ENCODE results near the gene PPP1R1C. TPM values are rescaled to one million over a fixed set of nuclear protein-coding genes. Genes with fewer than 3 reads are reported as not detected.
"Not testable (repeated sequence)": the region's sequence is repeated elsewhere in the genome, so short reads cannot be mapped to it uniquely, and the experiment has no call there.

The PPP1R1C gene
- polyA plus RNA-seq, 1 donor from 2014 or later = not detected

DNA sequence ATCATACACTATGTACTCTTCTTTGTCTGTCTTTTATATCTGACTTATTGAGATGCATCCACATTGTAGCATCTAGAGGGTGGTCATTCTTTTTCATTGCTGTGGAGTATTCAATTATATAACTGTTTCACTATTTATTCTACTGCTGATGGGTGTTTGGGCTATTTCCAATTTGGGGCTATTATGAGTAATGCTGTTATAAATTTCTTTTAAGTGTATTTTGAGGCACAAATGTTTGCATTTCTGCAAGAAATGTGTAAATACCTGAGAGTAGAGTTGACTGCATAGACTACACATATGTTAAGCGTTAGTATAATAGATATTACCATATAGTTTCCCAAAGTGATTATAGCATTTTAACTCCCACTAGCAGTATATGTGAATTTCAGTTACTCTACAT is 26.9 kb upstream of the PPP1R1C start:
- no peaks in the 10 kb centered on the region for H3F3A ChIP-seq (ENCODE audit: insufficient read depth, low read length, poor library complexity, severe bottlenecking)
- H4K20me1 ChIP-seq (ENCODE audit: insufficient read depth) = no peaks in the 10 kb centered on the region
- H3K27ac ChIP-seq (ENCODE audit: low read length) = no peak overlapping the region
- no peaks in the 10 kb centered on the region for H3K36me3 ChIP-seq (ENCODE audit: insufficient read depth, low read length)
- H2AFZ ChIP-seq (ENCODE audit: low read depth, low read length) = no peak overlapping the region
- H3K4me3 ChIP-seq (ENCODE audit: low read length) = no peak overlapping the region
- H3K9ac ChIP-seq (ENCODE audit: low read length) = no peak overlapping the region
- H3K9me2 ChIP-seq (ENCODE audit: insufficient read depth, low read length) = no peaks in the 10 kb centered on the region
- no peak overlapping the region for H3K4me2 ChIP-seq (ENCODE audit: low read length)
- TF ChIP-seq EP300 (conservative IDR thresholded peaks at IDR 0.05; ENCODE audit: poor library complexity, severe bottlenecking) = no peak
- TF ChIP-seq TAF1 (IDR thresholded peaks at IDR 0.05; ENCODE audit: low read depth) = no peak
- TF ChIP-seq, protein P1, sequence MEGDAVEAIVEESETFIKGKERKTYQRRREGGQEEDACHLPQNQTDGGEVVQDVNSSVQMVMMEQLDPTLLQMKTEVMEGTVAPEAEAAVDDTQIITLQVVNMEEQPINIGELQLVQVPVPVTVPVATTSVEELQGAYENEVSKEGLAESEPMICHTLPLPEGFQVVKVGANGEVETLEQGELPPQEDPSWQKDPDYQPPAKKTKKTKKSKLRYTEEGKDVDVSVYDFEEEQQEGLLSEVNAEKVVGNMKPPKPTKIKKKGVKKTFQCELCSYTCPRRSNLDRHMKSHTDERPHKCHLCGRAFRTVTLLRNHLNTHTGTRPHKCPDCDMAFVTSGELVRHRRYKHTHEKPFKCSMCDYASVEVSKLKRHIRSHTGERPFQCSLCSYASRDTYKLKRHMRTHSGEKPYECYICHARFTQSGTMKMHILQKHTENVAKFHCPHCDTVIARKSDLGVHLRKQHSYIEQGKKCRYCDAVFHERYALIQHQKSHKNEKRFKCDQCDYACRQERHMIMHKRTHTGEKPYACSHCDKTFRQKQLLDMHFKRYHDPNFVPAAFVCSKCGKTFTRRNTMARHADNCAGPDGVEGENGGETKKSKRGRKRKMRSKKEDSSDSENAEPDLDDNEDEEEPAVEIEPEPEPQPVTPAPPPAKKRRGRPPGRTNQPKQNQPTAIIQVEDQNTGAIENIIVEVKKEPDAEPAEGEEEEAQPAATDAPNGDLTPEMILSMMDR (IDR thresholded peaks at IDR 0.05; ENCODE audit: poor library complexity, severe bottlenecking) = no peak
- no peak for TF ChIP-seq REST (IDR thresholded peaks at IDR 0.05; ENCODE audit: borderline replicate concordance)
- no peak for TF ChIP-seq MXI1 (conservative IDR thresholded peaks at IDR 0.05; ENCODE audit: poor library complexity, severe bottlenecking)
- no peak for TF ChIP-seq RAD21 (conservative IDR thresholded peaks at IDR 0.05)
- no peak for TF ChIP-seq POLR2AphosphoS5 (IDR thresholded peaks at IDR 0.05)
- TF ChIP-seq EZH2 (IDR thresholded peaks at IDR 0.05; ENCODE audit: borderline replicate concordance, insufficient read depth, low read length, poor library complexity, severe bottlenecking) = no peak
- no peaks in the 10 kb centered on the region for H3K79me2 ChIP-seq (replicated peaks; ENCODE audit: insufficient read depth, low read length)
- no peaks in the 10 kb centered on the region for H3K27me3 ChIP-seq (ENCODE audit: insufficient read depth, low read depth, low read length)
- H3K9me3 ChIP-seq (ENCODE audit: low read length) = no peaks in the 10 kb centered on the region

DNA sequence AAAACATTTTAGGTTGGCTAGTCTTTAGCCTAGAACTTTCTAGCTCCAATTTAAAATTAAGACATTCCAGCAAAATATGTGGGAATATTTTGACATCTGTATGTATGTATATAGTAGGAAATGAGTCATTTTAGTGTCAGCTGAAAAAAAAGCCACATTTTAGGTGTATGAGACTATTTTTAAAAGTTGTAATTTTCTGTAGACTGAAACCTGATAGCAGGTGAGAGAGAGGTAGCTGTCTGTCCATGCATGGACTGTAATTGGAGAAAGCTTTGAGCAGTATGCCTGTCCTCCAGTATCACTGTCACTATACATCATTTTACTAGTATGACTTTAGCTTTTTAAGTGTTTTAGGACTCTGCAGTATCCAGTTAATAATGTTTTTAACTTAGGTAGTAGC is 26.1 kb upstream of the PPP1R1C start:
- no peaks in the 10 kb centered on the region for H3K9me2 ChIP-seq (ENCODE audit: insufficient read depth, low read length)
- TF ChIP-seq EZH2 (IDR thresholded peaks at IDR 0.05; ENCODE audit: borderline replicate concordance, insufficient read depth, low read length, poor library complexity, severe bottlenecking) (no peak), REST (IDR thresholded peaks at IDR 0.05; ENCODE audit: borderline replicate concordance) (no peak), EP300 (conservative IDR thresholded peaks at IDR 0.05; ENCODE audit: poor library complexity, severe bottlenecking) (no peak), MXI1 (conservative IDR thresholded peaks at IDR 0.05; ENCODE audit: poor library complexity, severe bottlenecking) (no peak), RAD21 (conservative IDR thresholded peaks at IDR 0.05) (no peak), SMC3 (conservative IDR thresholded peaks at IDR 0.05; ENCODE audit: poor library complexity) (no peak), POLR2AphosphoS5 (IDR thresholded peaks at IDR 0.05) (no peak), TAF1 (IDR thresholded peaks at IDR 0.05; ENCODE audit: low read depth) (no peak)
- TF ChIP-seq, protein P1 (IDR thresholded peaks at IDR 0.05; ENCODE audit: poor library complexity, severe bottlenecking) = no peak
- no peaks in the 10 kb centered on the region for H3F3A ChIP-seq (ENCODE audit: insufficient read depth, low read length, poor library complexity, severe bottlenecking)
- H4K20me1 ChIP-seq (ENCODE audit: insufficient read depth) = no peaks in the 10 kb centered on the region
- no peaks in the 10 kb centered on the region for H3K36me3 ChIP-seq (ENCODE audit: insufficient read depth, low read length)
- no peak overlapping the region for H3K27ac ChIP-seq (ENCODE audit: low read length)
- H3K9me3 ChIP-seq (ENCODE audit: low read length) = no peaks in the 10 kb centered on the region
- no peaks in the 10 kb centered on the region for H3K27me3 ChIP-seq (ENCODE audit: insufficient read depth, low read depth, low read length)
- no peaks in the 10 kb centered on the region for H3K79me2 ChIP-seq (replicated peaks; ENCODE audit: insufficient read depth, low read length)
- no peak overlapping the region for H2AFZ ChIP-seq (ENCODE audit: low read depth, low read length)
- no peak overlapping the region for H3K4me2 ChIP-seq (ENCODE audit: low read length)
- H3K4me3 ChIP-seq (ENCODE audit: low read length) = no peak overlapping the region
- no peak overlapping the region for H3K9ac ChIP-seq (ENCODE audit: low read length)

- H4K20me1 ChIP-seq (ENCODE audit: insufficient read depth); H3K4me3 ChIP-seq (ENCODE audit: low read length); H3K9me2 ChIP-seq (ENCODE audit: insufficient read depth, low read length); H3K9me3 ChIP-seq (ENCODE audit: low read length); H3K4me2 ChIP-seq (ENCODE audit: low read length); H3K27ac ChIP-seq (ENCODE audit: low read length); H2AFZ ChIP-seq (ENCODE audit: low read depth, low read length); H3K9ac ChIP-seq (ENCODE audit: low read length); H3K36me3 ChIP-seq (ENCODE audit: insufficient read depth, low read length); H3K79me2 ChIP-seq (replicated peaks; ENCODE audit: insufficient read depth, low read length); H3K27me3 ChIP-seq (ENCODE audit: insufficient read depth, low read depth, low read length); H3F3A ChIP-seq (ENCODE audit: insufficient read depth, low read length, poor library complexity, severe bottlenecking): not testable (repeated sequence)
Observed at GRCh38 chr2:181961167-181961566, 24.5 kb upstream of the PPP1R1C start.

Data from neural cell (in vitro differentiated cells).